Colonic mucosa (tissue), 4 donors: ENCODE results near the gene BET1L. TPM values are rescaled to one million over a fixed set of nuclear protein-coding genes. Genes with fewer than 3 reads are reported as not detected.

Experiments
- DNase-seq: peaks from one replicate; pipeline ENCODE4 v3.0.0-alpha.2; 2020
- H3K27ac ChIP-seq: fragments of 200-600 bp; one replicate; pipeline ENCODE4 v1.8.0; 2021
- H3K27me3 ChIP-seq: fragments of 200-600 bp; one replicate; pipeline ENCODE4 v1.8.0; 2021
- H3K36me3 ChIP-seq: fragments of 200-600 bp; one replicate; pipeline ENCODE4 v1.8.0; 2021
- H3K4me1 ChIP-seq: fragments of 200-600 bp; one replicate; pipeline ENCODE4 v1.8.0; 2021; ENCODE audit warnings: mild to moderate bottlenecking
- H3K4me3 ChIP-seq: fragments of 200-600 bp; one replicate; pipeline ENCODE4 v1.8.0; 2021
- H3K9ac ChIP-seq, 2 donors: one replicate each; pipeline ENCODE4 v1.7.0; 2013; ENCODE audit warnings: control low read depth in 2 of 2, low read depth in 2 of 2, low read length in 2 of 2
- H3K9me3 ChIP-seq: fragments of 200-600 bp; one replicate; pipeline ENCODE4 v1.8.0; 2021
- CTCF ChIP-seq: fragments of 200-600 bp; IDR thresholded peaks from one replicate; pipeline ENCODE4 v1.8.0; 2022; ENCODE audit warnings: antibody characterized with exemption, mild to moderate bottlenecking
- intact Hi-C: fragments of 100-400 bp; cut with DNase I; formaldehyde crosslinking; loops from one replicate; pipeline ENCODE4 v1.14.1; 2022
- total RNA-seq, 2 donors: library from RNA; stranded (reverse); fragmentation: NEBNext Ultra II Directional in 1 of 2; extraction: Animal tissue kit (Norgen Biotek cat#: 25700) in 1 of 2; gene quantifications; one replicate each; pipeline ENCODE4 v1.2.1, GENCODE V29; 2021
- donor health status: healthy.
- donor health status: DM: no; HTN: no; CAD: no.
- donor health status: DM: no; HTN: no; CAD: no.

BET1L gene, protein sequence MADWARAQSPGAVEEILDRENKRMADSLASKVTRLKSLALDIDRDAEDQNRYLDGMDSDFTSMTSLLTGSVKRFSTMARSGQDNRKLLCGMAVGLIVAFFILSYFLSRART
- 10 to 100 TPM; 51.0 to 62.2 TPM for total RNA-seq

- H3K4me1 ChIP-seq: peaks cover 21% of the 10 kb centered on the region
- intact Hi-C loops: no loop called here
- no peaks in the 10 kb centered on the region for H3K9me3 ChIP-seq
- no peak for TF ChIP-seq CTCF
- H3K4me3 ChIP-seq: peak within 1 kb of the TSS; percentile 99
- peak within 1 kb of the TSS; percentile 100 for H3K27ac ChIP-seq
- H3K27me3 ChIP-seq: no peaks in the 10 kb centered on the region
- H3K36me3 ChIP-seq: peaks cover 19% of the 10 kb centered on the region
- peak within 1 kb of the TSS; percentile 99 to 100 for H3K9ac ChIP-seq
- peak; percentile 96 for DNase-seq
Measured at GRCh38 chr11:207208-207862, at the start of gene BET1L, which contains the start of gene RIC8A. TSS of gene BET1L (minus strand) at chr11:207399. CDS start at chr11:207321, 78 bp downstream. TSS of gene RIC8A (plus strand) at chr11:207708. CDS start at chr11:208855, 1,147 bp downstream.

- Histone ChIP-seq H3K4me3 (no peak overlapping the region), H3K27ac (no peak overlapping the region), H3K36me3 (no peaks in the 10 kb centered on the region), H3K9me3 (no peaks in the 10 kb centered on the region), H3K27me3 (no peaks in the 10 kb centered on the region), H3K4me1 (no peaks in the 10 kb centered on the region), H3K9ac (no peak overlapping the region)
- intact Hi-C loops: no loop called here
- no peak for DNase-seq
- no peak for TF ChIP-seq CTCF
Measured at GRCh38 chr11:255816-256215, 48.6 kb upstream of the BET1L start.

DNA sequence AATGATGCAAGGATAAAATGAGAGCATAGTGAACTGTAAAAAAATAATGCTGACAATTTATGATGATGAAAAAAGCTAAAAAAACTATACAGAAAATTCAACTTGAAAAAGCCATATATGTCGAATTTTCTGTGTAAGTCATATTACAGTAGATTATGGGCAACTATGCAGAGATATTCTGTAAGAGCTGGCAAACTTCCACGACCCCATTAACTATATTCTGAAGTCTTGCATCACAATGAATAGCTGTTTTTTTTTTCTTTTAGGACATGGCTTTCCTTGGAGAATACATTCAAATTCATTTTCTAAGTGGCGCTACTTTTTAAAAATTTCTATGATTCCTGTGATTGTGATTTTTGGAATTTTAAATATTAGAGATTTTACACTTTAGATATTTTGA, 48.0 kb upstream of the BET1L start:
- intact Hi-C loops: no loop called here
- Histone ChIP-seq H3K9ac (no peak overlapping the region), H3K4me3 (no peak overlapping the region), H3K27ac (no peak overlapping the region), H3K4me1 (no peaks in the 10 kb centered on the region), H3K27me3 (no peaks in the 10 kb centered on the region), H3K36me3 (no peaks in the 10 kb centered on the region), H3K9me3 (no peaks in the 10 kb centered on the region)
- TF ChIP-seq CTCF: no peak
- DNase-seq: no peak

GRCh38 chr11:253886-254270, 46.7 kb upstream of the BET1L start:
- Histone ChIP-seq H3K27ac (no peak overlapping the region), H3K9ac (no peak overlapping the region), H3K4me1 (no peaks in the 10 kb centered on the region), H3K9me3 (no peaks in the 10 kb centered on the region), H3K4me3 (no peak overlapping the region), H3K36me3 (no peaks in the 10 kb centered on the region), H3K27me3 (no peaks in the 10 kb centered on the region)
- TF ChIP-seq CTCF: no peak
- DNase-seq: no peak
- intact Hi-C loops: loop anchor here (5.0 kb wide), 1 partner anchor 108 kb away; no protein-coding TSS in a partner anchor

DNA sequence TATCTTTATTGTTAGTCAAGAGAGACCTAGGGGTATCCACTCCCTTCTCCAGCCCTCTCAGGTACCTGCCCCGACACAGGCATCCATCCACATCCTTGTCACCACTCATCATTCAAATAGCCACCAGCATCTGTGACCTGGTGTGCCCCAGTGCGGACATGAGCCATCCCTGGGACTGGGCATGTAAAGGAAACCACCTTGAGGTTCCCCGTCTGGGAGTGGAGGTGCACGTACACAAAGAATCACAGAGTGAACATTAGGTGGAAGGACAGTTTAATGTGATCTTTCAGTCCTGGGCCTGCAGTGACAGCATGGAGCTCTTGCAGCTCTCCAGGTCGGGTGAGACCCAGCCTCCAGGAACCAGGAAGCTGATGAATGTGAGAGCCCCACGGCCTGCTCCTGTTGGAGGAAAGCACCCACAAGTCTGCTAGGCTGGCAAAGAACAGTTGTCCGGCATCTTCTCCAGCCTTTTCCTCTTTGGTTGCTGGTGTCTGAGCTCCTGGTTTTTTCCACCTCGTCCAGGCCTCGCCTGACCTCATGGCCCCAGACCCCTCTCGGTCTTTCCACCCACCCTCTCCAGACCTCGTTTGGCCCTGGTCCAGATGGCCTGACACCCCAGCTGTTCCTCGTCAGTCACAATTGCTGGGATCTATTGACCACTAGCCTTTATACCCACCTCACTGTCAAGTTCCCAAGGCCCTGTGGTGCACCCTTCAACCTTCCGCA, 46.1 kb upstream of the BET1L start:
- H3K9me3 ChIP-seq: no peaks in the 10 kb centered on the region
- H3K27ac ChIP-seq: no peak overlapping the region
- no peak for DNase-seq
- no peaks in the 10 kb centered on the region for H3K4me1 ChIP-seq
- H3K9ac ChIP-seq: no peak overlapping the region
- intact Hi-C loops: loop anchor here (5.0 kb wide), 1 partner anchor 109 kb away; no protein-coding TSS in a partner anchor
- no peak for TF ChIP-seq CTCF
- H3K4me3 ChIP-seq: no peak overlapping the region
- H3K36me3 ChIP-seq: no peaks in the 10 kb centered on the region
- no peaks in the 10 kb centered on the region for H3K27me3 ChIP-seq
